ENCODE measurements around the gene MAP1LC3B2.

MAP1LC3B2 gene

DNA sequence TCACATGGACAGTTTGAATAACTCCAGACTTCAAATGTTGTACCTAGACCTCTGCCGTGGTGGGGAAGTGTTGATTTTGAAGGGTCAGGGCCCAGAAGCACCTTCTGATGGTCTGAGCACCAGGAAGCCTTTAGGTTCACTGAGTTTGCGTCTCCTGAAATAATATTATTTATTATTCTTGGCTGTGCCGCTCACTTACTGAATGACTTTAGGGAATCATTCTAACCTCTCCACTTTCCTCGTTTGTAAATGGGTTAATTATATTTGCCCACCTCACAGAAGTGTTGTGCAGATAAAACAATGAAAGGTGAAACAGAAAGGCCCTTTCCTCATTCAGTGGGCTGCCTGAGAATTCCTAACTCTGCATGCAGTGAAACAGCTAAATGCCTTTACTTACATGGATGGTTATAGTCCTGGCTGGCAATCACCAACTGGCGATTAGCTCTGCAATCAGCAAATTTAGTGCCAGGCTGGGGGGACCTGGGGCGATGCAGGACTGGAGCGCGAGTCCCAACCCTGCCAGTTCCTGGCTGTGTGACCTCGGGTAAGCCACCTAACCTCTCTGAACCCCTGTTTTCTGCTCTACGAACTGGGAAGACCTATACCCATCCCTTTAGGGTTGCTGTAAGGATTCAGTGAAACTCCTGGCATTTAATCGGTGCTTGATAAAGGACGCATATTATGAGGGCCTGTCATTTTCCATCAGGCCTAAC lies 57.5 kb downstream of the MAP1LC3B2 start:
- no peak for DNase-seq

DNA sequence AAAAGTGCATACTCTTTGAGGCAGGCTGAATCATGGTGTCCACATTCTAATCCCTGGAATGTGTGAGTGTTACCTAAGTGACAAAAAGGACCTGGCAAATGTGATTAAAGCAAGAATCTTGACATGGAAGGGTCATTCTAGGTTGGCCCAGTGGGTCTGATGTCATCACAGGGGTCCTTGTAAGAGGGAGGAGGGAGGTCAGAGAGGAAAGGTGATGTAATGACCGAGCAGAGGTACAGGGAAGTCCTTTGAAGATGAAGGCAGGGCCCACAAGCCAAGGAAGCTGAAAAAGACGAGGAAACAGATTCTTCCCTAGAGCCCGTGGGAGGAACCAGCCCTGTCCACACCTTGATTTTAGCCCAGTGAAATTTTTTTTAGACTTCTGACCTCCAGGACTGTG lies 60.1 kb downstream of the MAP1LC3B2 start:
- no peak for DNase-seq

DNA sequence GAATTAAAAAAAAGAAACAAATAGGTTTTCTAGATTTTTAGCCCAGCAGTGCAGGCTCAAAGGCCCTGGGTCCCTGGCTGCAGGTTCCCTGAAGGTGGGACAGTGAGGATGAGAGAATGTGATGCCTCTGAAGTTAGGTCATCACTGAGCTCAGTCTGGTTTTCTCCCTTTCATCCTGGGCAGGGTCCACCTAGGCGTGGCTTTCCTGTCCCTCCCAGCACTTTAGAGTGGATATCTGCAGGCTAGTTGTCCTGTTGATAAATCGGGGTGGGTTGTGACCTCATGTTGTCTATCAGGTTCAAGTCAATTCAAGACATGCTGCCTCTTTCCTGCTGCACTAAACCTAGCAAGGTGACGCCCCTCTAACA lies 60.9 kb downstream of the MAP1LC3B2 start:
- DNase-seq: no peak

DNA sequence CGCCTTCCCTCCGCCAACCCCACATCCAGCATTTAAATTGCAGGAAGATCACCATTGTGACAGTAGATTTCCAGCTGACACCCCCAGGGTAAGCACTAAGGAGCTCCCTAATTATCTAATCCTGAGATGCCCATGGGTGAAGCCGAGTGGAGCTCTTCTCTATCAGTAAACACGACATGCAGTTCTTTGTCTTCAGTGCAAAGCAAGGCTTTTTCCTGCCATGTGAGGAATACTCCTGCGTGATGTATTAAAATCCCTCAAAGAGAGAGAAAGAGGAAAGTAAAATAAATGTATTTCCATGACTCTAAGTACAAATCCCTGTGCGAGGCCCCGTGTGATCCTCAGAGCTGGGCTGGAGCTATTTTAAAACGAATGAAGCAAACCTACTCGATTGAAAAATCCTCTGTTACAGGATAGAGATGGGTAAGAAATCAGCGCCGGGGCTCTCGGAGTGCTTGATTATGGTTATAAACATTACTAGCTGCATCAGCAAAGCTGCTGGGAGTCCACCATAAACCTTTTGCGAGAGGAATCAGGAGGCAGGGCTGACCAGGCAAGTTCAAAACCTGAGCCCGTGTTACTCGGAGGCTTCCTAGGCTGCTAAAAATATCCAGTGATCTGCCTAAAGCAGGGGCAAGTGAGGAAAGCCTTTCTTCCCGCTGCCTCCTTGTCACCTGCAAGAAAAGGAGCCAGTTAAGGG lies 61.5 kb downstream of the MAP1LC3B2 start:
- no peak for DNase-seq

DNA sequence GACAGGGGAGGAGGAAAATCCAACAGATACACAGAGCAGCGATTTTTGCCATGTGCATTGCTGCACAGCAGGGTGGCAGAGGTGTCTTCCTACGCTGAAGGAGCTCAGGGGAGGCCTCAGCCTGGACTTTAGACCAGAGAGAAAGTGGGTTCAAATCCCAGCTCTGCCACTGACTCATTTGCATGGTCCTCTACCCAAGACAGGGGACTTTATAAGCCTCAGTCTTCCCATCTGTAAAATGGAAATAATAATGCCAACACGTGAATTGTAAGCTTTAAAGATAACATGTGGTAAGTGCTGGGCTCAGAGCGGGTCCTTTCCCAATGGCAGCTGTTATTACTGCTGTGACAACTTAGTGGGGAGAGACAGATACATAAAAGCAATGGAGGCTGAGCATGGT lies 62.0 kb downstream of the MAP1LC3B2 start:
- no peak for DNase-seq

DNA sequence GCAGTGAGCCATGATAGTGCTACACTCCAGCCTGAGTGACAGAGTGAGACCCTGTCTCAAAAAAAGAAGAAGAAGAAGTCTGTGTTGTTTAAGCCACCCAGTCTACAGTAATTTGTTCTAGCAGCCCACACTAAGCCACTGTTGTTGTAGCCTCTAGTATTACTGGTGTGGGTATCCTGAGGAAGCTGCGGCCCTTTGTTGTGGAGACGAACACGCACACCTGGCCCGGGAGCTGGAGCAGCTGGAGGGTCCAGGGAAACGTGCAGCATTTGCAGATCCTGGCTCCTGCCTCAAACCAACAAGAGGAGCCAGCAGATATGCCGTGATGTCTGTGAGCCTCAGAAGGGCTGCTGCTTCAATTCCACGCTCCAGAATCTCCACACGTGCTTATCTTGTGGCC lies 65.3 kb downstream of the MAP1LC3B2 start:
- DNase-seq: no peak

DNA sequence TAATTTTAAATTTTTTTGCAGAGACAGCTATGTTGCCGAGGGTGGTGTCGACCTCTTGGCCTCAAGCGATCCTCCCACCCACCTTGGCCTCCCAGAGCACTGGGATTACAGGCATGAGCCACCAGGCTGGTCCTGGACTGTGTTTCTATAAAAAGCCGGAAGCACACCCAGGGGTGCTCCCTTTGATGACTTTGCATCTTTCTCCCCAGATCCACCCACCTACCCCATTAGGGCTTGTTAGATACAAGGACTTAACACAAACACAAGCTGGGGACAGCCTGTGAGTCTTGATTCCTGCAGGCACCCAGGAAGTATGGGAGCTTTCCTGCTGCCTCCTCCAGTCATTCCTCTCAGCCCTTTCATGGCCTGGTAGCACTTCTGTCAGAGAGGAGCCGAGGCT lies 67.0 kb downstream of the MAP1LC3B2 start:
- no peak for DNase-seq

All from activated T-cell treated with anti-CD3 and anti-CD28 coated beads, Interleukin-2, amount 50 U/mL, for 1 hour (primary cell).